GM21528 (cell line): ENCODE data around the gene PPP1R14C.

Experiments used
- ATAC-seq: cut with Tn5 transposase; IDR thresholded peaks from one replicate; pipeline ENCODE4 v1.9.1; 2021; ENCODE audit warnings: mild to moderate bottlenecking, moderate library complexity; ENCODE audit not compliant: unreplicated experiment, low FRiP score

PPP1R14C gene

GRCh38 chr6:150142670-150143515, at the start of gene PPP1R14C:
Gene PPP1R14C, plus strand, starts transcription at chr6:150143044. Its CDS starts 149 bp downstream, at chr6:150143193.
- ATAC-seq = no peak

GRCh38 chr6:150093397-150093796, 49.4 kb upstream of the PPP1R14C start:
- ATAC-seq = no peak

GRCh38 chr6:150098155-150098554, 44.7 kb upstream of the PPP1R14C start:
- ATAC-seq = no peak

GRCh38 chr6:150099546-150099945, 43.3 kb upstream of the PPP1R14C start:
- no peak for ATAC-seq

GRCh38 chr6:150099953-150100352, 42.9 kb upstream of the PPP1R14C start:
- ATAC-seq = no peak

GRCh38 chr6:150100745-150101144, 42.1 kb upstream of the PPP1R14C start:
- ATAC-seq = no peak

- no peak for ATAC-seq
Measured at GRCh38 chr6:150102750-150103270, 40.0 kb upstream of the PPP1R14C start.

- no peak for ATAC-seq
Measured at GRCh38 chr6:150112233-150112632, 30.6 kb upstream of the PPP1R14C start.

- ATAC-seq = no peak
Measured at GRCh38 chr6:150115769-150116168, 27.1 kb upstream of the PPP1R14C start.

GRCh38 chr6:150116200-150116800, 26.5 kb upstream of the PPP1R14C start:
- no peak for ATAC-seq

GRCh38 chr6:150118203-150118602, 24.6 kb upstream of the PPP1R14C start:
- ATAC-seq = no peak

GRCh38 chr6:150118627-150119026, 24.2 kb upstream of the PPP1R14C start:
- ATAC-seq = no peak

- ATAC-seq = no peak
Measured at GRCh38 chr6:150119173-150119572, 23.7 kb upstream of the PPP1R14C start.

GRCh38 chr6:150123645-150124044, 19.2 kb upstream of the PPP1R14C start:
- ATAC-seq = no peak

GRCh38 chr6:150124235-150124634, 18.6 kb upstream of the PPP1R14C start:
- ATAC-seq = no peak

GRCh38 chr6:150126641-150127291, 16.1 kb upstream of the PPP1R14C start:
- no peak for ATAC-seq

- ATAC-seq = no peak
Measured at GRCh38 chr6:150128425-150128824, 14.4 kb upstream of the PPP1R14C start.

GRCh38 chr6:150129616-150130505, 13.0 kb upstream of the PPP1R14C start:
- ATAC-seq = no peak

- no peak for ATAC-seq
Measured at GRCh38 chr6:150133686-150134085, 9.2 kb upstream of the PPP1R14C start.

- no peak for ATAC-seq
Measured at GRCh38 chr6:150134280-150134920, 8.4 kb upstream of the PPP1R14C start.
